Fibroblast of lung (primary cell): ENCODE measurements around the gene PDGFC. TPM values are rescaled to one million over a fixed set of nuclear protein-coding genes. Genes with fewer than 3 reads are reported as not detected.
A peak's percentile ranks its signal among the peaks of the same experiment; 100 is the strongest.

ENCODE experiments used
- DNase-seq, 2 donors: peaks; one replicate each; pipeline versions ENCODE4 v3.0.0 to v3.0.0-alpha.2; 2010; ENCODE audit warnings: low read depth in 2 of 2
- H2AFZ ChIP-seq: 2 replicates; pipeline ENCODE4 v1.5.1; 2012; ENCODE audit warnings: low read length, control low read depth, inconsistent platforms
- H3K27ac ChIP-seq: 2 replicates; pipeline ENCODE4 v1.5.1; 2011; ENCODE audit warnings: low read length, control low read depth; ENCODE audit not compliant: insufficient read depth
- H3K27me3 ChIP-seq: 2 replicates; pipeline ENCODE4 v1.5.1; 2011; ENCODE audit warnings: mild to moderate bottlenecking, low read length; ENCODE audit not compliant: control insufficient read depth, insufficient read depth
- H3K36me3 ChIP-seq: 2 replicates; pipeline ENCODE4 v1.5.1; 2011; ENCODE audit warnings: low read length; ENCODE audit not compliant: control insufficient read depth, insufficient read depth
- H3K4me1 ChIP-seq: 2 replicates; pipeline ENCODE4 v1.5.1; 2011; ENCODE audit warnings: low read length; ENCODE audit not compliant: control insufficient read depth, insufficient read depth; ENCODE audit errors: extremely low read depth
- H3K4me2 ChIP-seq: 2 replicates; pipeline ENCODE4 v1.5.1; 2011; ENCODE audit warnings: low read length, control low read depth; ENCODE audit not compliant: insufficient read depth; ENCODE audit errors: extremely low read depth
- H3K4me3 ChIP-seq, 4 experiments: fragments of 200-600 bp in 1 of 4; sonication (generic) in 1 of 4; replicated peaks in 1 of 4; 2 replicates each; pipeline ENCODE4 v1.5.1; 2011 to 2016; ENCODE audit warnings: low read length in 4 of 4, low read depth in 3 of 4, mild to moderate bottlenecking in 3 of 4, control low read depth in 2 of 4, inconsistent platforms in 1 of 4, mixed read lengths in 1 of 4; ENCODE audit not compliant: insufficient read depth in 1 of 4; ENCODE audit errors: control extremely low read depth in 1 of 4
- H3K79me2 ChIP-seq: 2 replicates; pipeline ENCODE4 v1.5.1; 2012; ENCODE audit warnings: mild to moderate bottlenecking, low read length, inconsistent platforms; ENCODE audit not compliant: control insufficient read depth, insufficient read depth
- H3K9ac ChIP-seq: 2 replicates; pipeline ENCODE4 v1.5.1; 2011; ENCODE audit warnings: mild to moderate bottlenecking, low read length, control low read depth; ENCODE audit not compliant: insufficient read depth
- H3K9me3 ChIP-seq: 2 replicates; pipeline ENCODE4 v1.5.1; 2012; ENCODE audit warnings: low read depth, low read length; ENCODE audit not compliant: control insufficient read depth, insufficient read depth
- H4K20me1 ChIP-seq: 2 replicates; pipeline ENCODE4 v1.5.1; 2011; ENCODE audit warnings: low read length; ENCODE audit not compliant: control insufficient read depth, insufficient read depth; ENCODE audit errors: extremely low read depth
- CTCF ChIP-seq, 2 donors: IDR thresholded peaks in 1 of 2; conservative IDR thresholded peaks in 1 of 2; 1 replicate in 1 of 2; 2 replicates in 1 of 2; pipeline ENCODE4 v1.5.1; 2011 to 2012; ENCODE audit warnings: low read length in 2 of 2, control low read depth in 1 of 2, inconsistent platforms in 1 of 2, low read depth in 1 of 2, mild to moderate bottlenecking in 1 of 2
- EZH2 ChIP-seq: IDR thresholded peaks from 2 replicates; pipeline ENCODE4 v1.5.1; 2012; ENCODE audit warnings: low read length, control low read depth, mild to moderate bottlenecking; ENCODE audit errors: missing control alignments
- polyA plus RNA-seq, 2 donors: library from polyadenylated mRNA; depleted of rRNA in 1 of 2; stranded (reverse) in 1 of 2; unstranded in 1 of 2; fragments of >200 nt; gene quantifications; 2 replicates each; pipeline ENCODE4 v1.2.1, GENCODE V29; 2011 to 2012; ENCODE audit warnings: missing spikeins in 1 of 2
- total RNA-seq: library from RNA; depleted of rRNA; stranded (reverse); fragments of >200 nt; gene quantifications from 2 replicates; pipeline ENCODE4 v1.2.1, GENCODE V29; 2014

Gene PDGFC
- total and polyA plus RNA-seq, 2 donors (not counting 1 experiment from before 2014, with no cell fraction given) = 43.4 to 103 TPM

- peaks cover 72% of the 10 kb centered on the region for H3K79me2 ChIP-seq
- H3K27ac ChIP-seq = peak overlapping the region; percentile 19
- peaks cover 7% of the 10 kb centered on the region for H3K4me1 ChIP-seq
- TF ChIP-seq EZH2 (no peak), CTCF (conservative IDR thresholded peaks at IDR 0.05 in 1 of 2, IDR thresholded peaks at IDR 0.05 in 1 of 2; ENCODE audit: low read depth in 1 of 2, low read length in 2 of 2) (no peak)
- H4K20me1 ChIP-seq = no peaks in the 10 kb centered on the region
- H2AFZ ChIP-seq = no peak overlapping the region
- H3K9me3 ChIP-seq = no peaks in the 10 kb centered on the region
- H3K27me3 ChIP-seq = no peaks in the 10 kb centered on the region
- H3K36me3 ChIP-seq = no peaks in the 10 kb centered on the region
- peak; percentile 93 to 96 for DNase-seq
- H3K4me3 ChIP-seq = no peak overlapping the region
- H3K9ac ChIP-seq = no peak overlapping the region
- H3K4me2 ChIP-seq = no peak overlapping the region
These were observed 40.3 kb downstream of the PDGFC start for GRCh38 chr4:156931267-156931666.

DNA sequence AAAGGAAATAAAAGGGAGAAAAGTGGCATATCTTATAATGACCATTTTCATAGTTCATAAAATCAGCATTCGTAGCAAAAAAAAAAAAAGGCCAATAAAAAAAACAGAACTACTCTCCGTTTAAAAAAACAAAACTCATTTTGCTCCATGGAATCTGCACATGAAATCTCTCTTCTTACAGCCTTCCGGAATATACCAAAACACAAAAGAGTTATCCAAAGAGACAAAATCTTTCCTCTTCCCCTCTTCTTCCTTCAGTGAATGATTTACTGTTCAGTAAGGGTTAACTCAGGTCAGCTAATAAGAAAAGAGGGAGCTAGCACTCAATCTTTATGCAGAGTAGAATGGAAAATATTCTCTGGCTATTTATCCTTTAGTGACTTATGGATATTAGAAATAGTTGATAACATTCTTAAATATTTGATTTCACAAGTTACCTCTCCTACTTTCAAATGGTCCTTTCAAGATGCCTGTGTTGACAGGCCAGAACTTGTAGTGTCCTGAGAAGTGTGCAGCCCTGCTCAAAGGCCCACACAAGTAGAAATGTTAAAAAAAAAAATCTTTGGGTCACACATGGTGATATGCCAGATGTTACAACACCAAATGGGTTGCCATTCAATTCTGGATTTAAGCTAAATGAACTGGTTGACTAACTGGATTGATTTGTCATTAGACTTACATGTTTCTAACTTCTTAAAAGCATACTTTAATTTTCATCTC, 42.1 kb downstream of the PDGFC start:
- no peaks in the 10 kb centered on the region for H3K9me3 ChIP-seq
- H3K27me3 ChIP-seq = no peaks in the 10 kb centered on the region
- peaks cover 7% of the 10 kb centered on the region for H3K4me1 ChIP-seq
- no peak for DNase-seq
- no peak overlapping the region for H3K4me3 ChIP-seq
- H3K79me2 ChIP-seq = peaks cover 70% of the 10 kb centered on the region
- no peak overlapping the region for H3K4me2 ChIP-seq
- H2AFZ ChIP-seq = no peak overlapping the region
- no peak overlapping the region for H3K27ac ChIP-seq
- no peak for TF ChIP-seq CTCF (conservative IDR thresholded peaks at IDR 0.05 in 1 of 2, IDR thresholded peaks at IDR 0.05 in 1 of 2; ENCODE audit: low read depth in 1 of 2, low read length in 2 of 2)
- TF ChIP-seq EZH2 = no peak
- no peak overlapping the region for H3K9ac ChIP-seq
- H4K20me1 ChIP-seq = no peaks in the 10 kb centered on the region
- no peaks in the 10 kb centered on the region for H3K36me3 ChIP-seq

GRCh38 chr4:156924774-156925315, 46.8 kb downstream of the PDGFC start:
- H3K4me2 ChIP-seq = no peak overlapping the region
- H3K79me2 ChIP-seq = peaks cover 79% of the 10 kb centered on the region
- H3K27me3 ChIP-seq = no peaks in the 10 kb centered on the region
- no peaks in the 10 kb centered on the region for H3K9me3 ChIP-seq
- H3K27ac ChIP-seq = no peak overlapping the region
- no peaks in the 10 kb centered on the region for H4K20me1 ChIP-seq
- H3K4me1 ChIP-seq = no peaks in the 10 kb centered on the region
- H3K9ac ChIP-seq = no peak overlapping the region
- DNase-seq = no peak
- H2AFZ ChIP-seq = no peak overlapping the region
- TF ChIP-seq CTCF (conservative IDR thresholded peaks at IDR 0.05 in 1 of 2, IDR thresholded peaks at IDR 0.05 in 1 of 2; ENCODE audit: low read depth in 1 of 2, low read length in 2 of 2) (no peak), EZH2 (no peak)
- H3K36me3 ChIP-seq = no peaks in the 10 kb centered on the region
- no peak overlapping the region for H3K4me3 ChIP-seq
